Ishikawa (cell line): ENCODE results near the gene RPS21.
A peak's percentile ranks its signal among the peaks of the same experiment; 100 is the strongest.

ENCODE experiments used
- CEBPB ChIP-seq: IDR thresholded peaks from 2 replicates; pipeline ENCODE4 v1.6.1; 2012
- EGR1 ChIP-seq: IDR thresholded peaks from 2 replicates; pipeline ENCODE4 v1.6.1; 2012
- EP300 ChIP-seq: IDR thresholded peaks from 2 replicates; pipeline ENCODE4 v1.6.1; 2012; ENCODE audit warnings: borderline replicate concordance
- FOXM1 ChIP-seq: IDR thresholded peaks from 2 replicates; pipeline ENCODE4 v1.6.1; 2012; ENCODE audit warnings: low read depth, borderline replicate concordance
- TAF1 ChIP-seq: IDR thresholded peaks from 2 replicates; pipeline ENCODE4 v1.6.1; 2012; ENCODE audit warnings: low read depth, mild to moderate bottlenecking
- TCF12 ChIP-seq: IDR thresholded peaks from 2 replicates; pipeline ENCODE4 v1.6.1; 2012; ENCODE audit warnings: low read depth
- TEAD4 ChIP-seq: IDR thresholded peaks from 2 replicates; pipeline ENCODE4 v1.6.1; 2012
- YY1 ChIP-seq: IDR thresholded peaks from 2 replicates; pipeline ENCODE4 v1.6.1; 2012; ENCODE audit warnings: low read depth
- TF ChIP-seq, protein P1 (sequence below): IDR thresholded peaks from 2 replicates; pipeline ENCODE4 v1.6.1; 2012
- TF ChIP-seq, protein P2 (sequence below): IDR thresholded peaks from 2 replicates; pipeline ENCODE4 v1.6.1; 2012; ENCODE audit warnings: low read depth, mild to moderate bottlenecking

DNA sequence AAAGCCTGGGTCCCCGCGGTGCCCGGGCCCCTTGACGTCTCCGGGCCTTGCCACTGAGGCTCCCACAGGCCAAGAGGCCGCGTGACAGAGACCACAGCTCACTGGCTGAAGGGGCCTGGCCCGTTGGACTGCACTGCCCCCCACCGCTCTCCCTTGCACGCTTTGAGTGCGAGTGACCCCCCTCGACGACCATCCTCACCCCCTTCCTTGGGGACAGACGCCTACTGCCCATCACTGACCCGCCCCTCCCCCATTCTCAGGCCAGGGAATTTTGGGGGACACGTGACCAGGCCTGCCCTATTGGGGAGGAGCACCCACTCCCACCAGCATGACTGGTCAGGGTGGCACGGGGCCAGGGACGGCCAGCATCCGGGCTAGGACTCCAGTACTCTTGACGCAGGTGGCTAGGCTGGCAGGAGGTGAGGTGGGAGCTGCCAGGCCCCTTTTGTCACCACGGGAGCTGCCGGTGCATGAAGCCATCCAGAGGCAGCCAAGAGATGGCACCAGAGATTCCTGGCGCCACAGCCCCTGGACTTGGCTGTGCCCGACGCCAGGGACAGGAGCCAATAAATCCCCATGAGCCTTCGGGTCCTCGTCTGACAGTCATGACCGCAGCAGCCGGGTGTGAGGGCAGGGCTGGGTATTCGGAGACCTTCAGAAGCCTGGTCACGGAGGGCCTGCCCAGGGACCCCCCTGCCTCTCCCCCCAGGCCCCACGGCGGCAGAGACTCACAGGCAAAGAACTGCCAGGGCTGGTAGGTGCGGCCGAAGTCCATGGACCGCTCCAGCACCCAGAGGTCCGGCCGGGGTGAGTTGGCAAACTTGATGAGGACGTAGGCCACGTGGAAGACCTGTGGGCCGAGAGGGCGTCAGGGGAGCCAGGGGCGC lies 34.3 kb upstream of the RPS21 start:
- TF ChIP-seq FOXM1 (peak; percentile 80), TAF1 (no peak), TCF12 (peak; percentile 98), EP300 (peak; percentile 94), CEBPB (no peak), TEAD4 (peak; percentile 77), YY1 (0 out of 2 replicates have a peak, but pooled peaks have one; percentile 36), EGR1 (no peak)
- TF ChIP-seq, protein P1, sequence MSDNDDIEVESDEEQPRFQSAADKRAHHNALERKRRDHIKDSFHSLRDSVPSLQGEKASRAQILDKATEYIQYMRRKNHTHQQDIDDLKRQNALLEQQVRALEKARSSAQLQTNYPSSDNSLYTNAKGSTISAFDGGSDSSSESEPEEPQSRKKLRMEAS, result peak; percentile 91
- TF ChIP-seq, protein P2, sequence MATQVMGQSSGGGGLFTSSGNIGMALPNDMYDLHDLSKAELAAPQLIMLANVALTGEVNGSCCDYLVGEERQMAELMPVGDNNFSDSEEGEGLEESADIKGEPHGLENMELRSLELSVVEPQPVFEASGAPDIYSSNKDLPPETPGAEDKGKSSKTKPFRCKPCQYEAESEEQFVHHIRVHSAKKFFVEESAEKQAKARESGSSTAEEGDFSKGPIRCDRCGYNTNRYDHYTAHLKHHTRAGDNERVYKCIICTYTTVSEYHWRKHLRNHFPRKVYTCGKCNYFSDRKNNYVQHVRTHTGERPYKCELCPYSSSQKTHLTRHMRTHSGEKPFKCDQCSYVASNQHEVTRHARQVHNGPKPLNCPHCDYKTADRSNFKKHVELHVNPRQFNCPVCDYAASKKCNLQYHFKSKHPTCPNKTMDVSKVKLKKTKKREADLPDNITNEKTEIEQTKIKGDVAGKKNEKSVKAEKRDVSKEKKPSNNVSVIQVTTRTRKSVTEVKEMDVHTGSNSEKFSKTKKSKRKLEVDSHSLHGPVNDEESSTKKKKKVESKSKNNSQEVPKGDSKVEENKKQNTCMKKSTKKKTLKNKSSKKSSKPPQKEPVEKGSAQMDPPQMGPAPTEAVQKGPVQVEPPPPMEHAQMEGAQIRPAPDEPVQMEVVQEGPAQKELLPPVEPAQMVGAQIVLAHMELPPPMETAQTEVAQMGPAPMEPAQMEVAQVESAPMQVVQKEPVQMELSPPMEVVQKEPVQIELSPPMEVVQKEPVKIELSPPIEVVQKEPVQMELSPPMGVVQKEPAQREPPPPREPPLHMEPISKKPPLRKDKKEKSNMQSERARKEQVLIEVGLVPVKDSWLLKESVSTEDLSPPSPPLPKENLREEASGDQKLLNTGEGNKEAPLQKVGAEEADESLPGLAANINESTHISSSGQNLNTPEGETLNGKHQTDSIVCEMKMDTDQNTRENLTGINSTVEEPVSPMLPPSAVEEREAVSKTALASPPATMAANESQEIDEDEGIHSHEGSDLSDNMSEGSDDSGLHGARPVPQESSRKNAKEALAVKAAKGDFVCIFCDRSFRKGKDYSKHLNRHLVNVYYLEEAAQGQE, result no peak
